Heart left ventricle (tissue), 13 donors: Measurements from ENCODE around the gene TKFC.

Experiments
- CTCF ChIP-seq, 12 donors: fragments of 200-600 bp; sonication (generic) in 4 of 12; IDR thresholded peaks; one replicate each; pipeline versions ENCODE4 v1.5.0 to v1.8.0; 2018 to 2022; ENCODE audit warnings: antibody characterized with exemption in 12 of 12, mild to moderate bottlenecking in 5 of 12
- POLR2A ChIP-seq, 2 donors: fragments of 450-650 bp; IDR thresholded peaks; one replicate each; pipeline ENCODE4 v1.6.1; 2017; ENCODE audit warnings: antibody characterized with exemption in 2 of 2, mild to moderate bottlenecking in 2 of 2, moderate library complexity in 2 of 2
- donor health status: ischemic (EF 13 %, LVEDD 7.1; RV severe dilation, severe dysfunction).
- donor health status: DM: no; HTN: yes; CAD: no.
- donor health status: DM: no; HTN: no; CAD: no.
- donor health status: ischemic (EF 25% LVEDD 6.9; RV normal size, moderate dysfunction).
- donor health status: ischemic (EF 25% LVEDD 5.7; RV mildly dilated, moderate dysfunction).
- donor health status: ischemic (EF 35%, LVEDD 5.7; RV mildly dilated, moderate dysfunction).
- donor health status: nonischemic (EF 11% LVEDD 7.7; RV severe dilation, severe dysfunction).
- donor health status: DM: yes; HTN: yes; CAD: no.
- donor health status: PGD.
- donor health status: ischemic (EF 29% LVEDD 5.4; RV normal size, mild dysfunction).
- donor health status: nonischemic (EF 23%, LVEDD 6.1; RV moderate dilation, normal function).

- TF ChIP-seq POLR2A (IDR thresholded peaks at IDR 0.05), result no peak
- TF ChIP-seq CTCF (IDR thresholded peaks at IDR 0.05), result no peak
Observed at GRCh38 chr11:61354208-61354607, 21.2 kb downstream of the TKFC start.
